HG02885 (cell line): Measurements from ENCODE around the gene SAP30BP.

ENCODE experiments used
- ATAC-seq: cut with Tn5 transposase; IDR thresholded peaks from one replicate; pipeline ENCODE4 v1.9.1; 2021; ENCODE audit warnings: mild to moderate bottlenecking; ENCODE audit not compliant: unreplicated experiment, poor library complexity

SAP30BP gene

GRCh38 chr17:75645889-75646637, 21.1 kb upstream of the SAP30BP start:
- ATAC-seq = no peak

GRCh38 chr17:75646638-75646992, 20.5 kb upstream of the SAP30BP start:
- ATAC-seq = no peak

GRCh38 chr17:75647061-75647460, 20.1 kb upstream of the SAP30BP start:
- no peak for ATAC-seq

DNA sequence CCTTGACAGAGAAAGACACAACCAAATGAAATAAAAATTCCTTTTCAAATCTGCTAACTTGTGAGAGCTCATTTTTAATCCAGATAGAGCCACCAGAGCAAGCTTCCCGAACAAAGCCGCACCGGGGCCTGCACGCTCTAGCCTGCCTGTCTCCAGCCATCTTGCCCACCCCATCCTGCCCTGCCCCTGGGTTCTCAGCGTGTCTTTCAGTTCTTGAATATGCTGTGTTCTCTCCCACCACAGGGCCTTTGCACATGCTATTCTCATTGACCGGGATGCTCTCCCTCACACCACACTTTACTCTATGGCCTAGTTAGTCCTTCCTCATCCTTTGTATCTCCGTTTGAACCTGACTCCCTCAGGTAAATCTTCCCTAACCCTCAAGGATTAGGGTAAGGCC, 19.2 kb upstream of the SAP30BP start:
- ATAC-seq = no peak

DNA sequence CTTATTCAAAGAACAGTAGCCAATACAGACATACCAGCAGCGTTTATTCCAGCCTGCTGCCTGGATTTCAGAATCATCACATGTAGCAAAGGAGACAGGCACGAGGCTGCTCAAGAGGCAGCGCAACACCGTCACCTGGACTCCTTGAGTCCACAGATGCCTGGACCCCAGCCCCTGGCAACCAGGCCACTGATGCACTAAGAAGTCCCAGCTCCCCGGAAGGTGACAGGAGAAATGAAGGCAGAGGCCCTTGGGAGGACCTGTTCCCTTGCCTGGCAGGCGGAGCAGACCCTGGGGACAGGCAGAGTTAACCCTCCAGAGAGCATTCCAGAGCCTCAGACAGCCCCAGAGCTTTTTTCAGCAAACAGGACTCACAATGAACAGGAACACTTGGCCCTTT, 17.5 kb upstream of the SAP30BP start:
- ATAC-seq = no peak

DNA sequence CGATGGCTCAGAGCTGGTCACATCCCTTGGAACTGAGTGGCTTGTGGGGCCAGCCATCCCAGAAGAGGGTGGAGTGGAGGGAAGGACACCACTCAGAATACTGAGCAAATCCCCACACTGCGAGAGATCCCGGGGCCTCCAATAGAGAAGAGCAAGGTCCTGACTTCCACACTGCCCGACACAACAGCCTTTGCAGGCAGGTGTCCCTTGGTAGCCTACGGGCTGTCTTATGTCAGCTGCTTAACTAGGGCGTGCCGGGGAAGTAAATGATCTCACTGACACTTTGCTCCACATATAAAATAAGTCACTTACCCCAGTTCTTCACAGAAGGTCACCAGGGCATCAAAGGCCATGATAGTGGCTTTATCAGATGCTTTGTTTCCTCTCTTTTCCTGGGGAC, 16.3 kb upstream of the SAP30BP start:
- no peak for ATAC-seq

GRCh38 chr17:75652341-75652740, 14.8 kb upstream of the SAP30BP start:
- no peak for ATAC-seq

DNA sequence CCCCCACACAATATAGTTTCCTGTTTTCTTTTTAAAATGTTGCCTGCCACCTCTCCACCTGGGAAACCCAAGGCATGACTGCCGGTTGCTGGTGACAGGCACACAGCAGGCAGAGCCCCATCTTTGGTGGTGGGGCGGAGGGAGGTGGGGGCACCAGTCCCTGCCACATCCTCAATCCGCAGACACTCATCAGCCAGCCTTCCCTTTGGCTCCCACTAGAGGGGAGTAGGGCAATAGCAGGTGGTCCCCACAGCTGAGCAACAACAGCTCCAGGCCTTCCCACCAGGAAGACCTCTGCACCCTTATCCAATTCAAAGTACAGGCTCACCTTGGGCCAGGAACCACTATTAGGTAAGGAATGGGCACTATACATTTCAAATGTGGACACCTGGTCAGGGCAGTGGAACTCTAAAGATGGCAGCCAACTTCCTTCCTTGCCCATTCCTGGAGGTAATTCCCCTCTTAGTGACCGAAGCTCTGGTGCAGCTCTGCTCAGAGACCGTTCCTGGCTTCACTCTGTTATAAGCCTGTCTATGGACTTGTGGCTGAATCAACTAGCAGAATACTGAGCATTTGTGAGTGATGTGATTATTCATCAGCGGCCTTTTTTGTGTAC, 14.1 kb upstream of the SAP30BP start:
- ATAC-seq = no peak

GRCh38 chr17:75654176-75654575, 13.0 kb upstream of the SAP30BP start:
- no peak for ATAC-seq

GRCh38 chr17:75658237-75658636, 8.9 kb upstream of the SAP30BP start:
- ATAC-seq = no peak

- no peak for ATAC-seq
Observed at GRCh38 chr17:75661531-75661930, 5.6 kb upstream of the SAP30BP start.

DNA sequence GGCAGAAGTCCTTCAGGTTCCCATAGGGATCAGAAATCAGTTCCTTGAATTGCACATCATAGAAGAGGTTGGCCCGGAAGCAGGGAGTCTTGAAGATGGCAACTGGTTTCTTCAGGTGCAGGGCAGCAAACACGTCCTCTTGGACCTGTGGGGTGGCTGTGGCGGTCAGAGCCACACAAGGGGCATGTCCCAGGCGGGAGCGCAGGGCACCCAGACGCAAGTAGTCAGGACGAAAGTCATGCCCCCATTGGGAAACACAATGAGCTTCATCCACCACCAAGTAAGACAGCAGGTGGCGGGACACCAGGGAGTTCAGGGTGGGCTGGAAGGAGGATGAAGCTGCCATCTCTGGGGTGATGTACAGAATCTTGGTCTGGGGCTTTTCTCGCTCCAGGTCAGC, 4.6 kb upstream of the SAP30BP start:
- ATAC-seq = no peak

- ATAC-seq = peak; percentile 69
Observed at GRCh38 chr17:75664099-75664549, 3.0 kb upstream of the SAP30BP start.

- no peak for ATAC-seq
Observed at GRCh38 chr17:75665981-75666380, 1.2 kb upstream of the SAP30BP start.

- ATAC-seq = no peak
Observed at GRCh38 chr17:75667825-75668224, 687 bp downstream of the SAP30BP start.

GRCh38 chr17:75668489-75668888, 1.4 kb downstream of the SAP30BP start:
- ATAC-seq = no peak

DNA sequence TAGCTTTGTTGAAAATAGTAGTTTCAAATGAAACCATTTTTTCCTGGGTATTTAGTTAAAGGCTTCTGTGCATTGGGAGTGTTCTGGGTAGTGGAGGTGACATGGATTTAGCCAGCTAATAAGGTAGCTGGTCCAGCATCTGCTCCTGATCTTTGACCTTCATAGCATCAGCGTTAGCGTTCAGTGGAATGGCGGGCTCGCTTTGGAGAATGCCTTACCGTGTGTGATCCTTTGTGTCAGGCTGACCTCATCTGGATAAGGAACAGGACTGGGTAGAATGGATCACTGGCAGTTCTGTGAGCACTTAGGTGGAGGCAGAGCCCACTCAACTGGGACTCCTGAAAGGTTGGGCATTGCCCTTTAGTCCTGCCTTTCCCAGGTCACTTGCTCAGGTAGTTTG, 3.7 kb downstream of the SAP30BP start:
- ATAC-seq = no peak

- no peak for ATAC-seq
Observed at GRCh38 chr17:75672011-75672410, 4.9 kb downstream of the SAP30BP start.

DNA sequence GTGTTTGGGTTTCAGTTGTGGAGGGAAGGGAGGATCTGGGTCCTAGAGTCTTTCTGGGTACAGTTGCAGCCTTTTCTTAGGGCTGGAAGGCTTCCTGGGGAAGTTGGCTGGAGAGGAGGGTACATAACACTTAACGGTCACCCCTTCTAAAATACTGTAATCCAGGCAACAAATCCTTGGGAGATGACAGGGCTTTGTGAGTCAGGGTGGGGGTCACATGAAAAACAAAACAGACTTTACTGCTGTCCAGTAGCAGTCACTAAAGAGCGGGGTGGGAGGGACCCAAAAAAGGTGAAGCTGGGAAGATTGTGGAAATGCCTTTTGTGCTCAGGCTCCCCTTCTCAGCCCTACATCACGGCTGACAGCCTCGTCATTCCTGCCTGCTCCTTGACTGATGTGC, 6.3 kb downstream of the SAP30BP start:
- ATAC-seq = no peak

- ATAC-seq = no peak
Observed at GRCh38 chr17:75676461-75676860, 9.3 kb downstream of the SAP30BP start.

DNA sequence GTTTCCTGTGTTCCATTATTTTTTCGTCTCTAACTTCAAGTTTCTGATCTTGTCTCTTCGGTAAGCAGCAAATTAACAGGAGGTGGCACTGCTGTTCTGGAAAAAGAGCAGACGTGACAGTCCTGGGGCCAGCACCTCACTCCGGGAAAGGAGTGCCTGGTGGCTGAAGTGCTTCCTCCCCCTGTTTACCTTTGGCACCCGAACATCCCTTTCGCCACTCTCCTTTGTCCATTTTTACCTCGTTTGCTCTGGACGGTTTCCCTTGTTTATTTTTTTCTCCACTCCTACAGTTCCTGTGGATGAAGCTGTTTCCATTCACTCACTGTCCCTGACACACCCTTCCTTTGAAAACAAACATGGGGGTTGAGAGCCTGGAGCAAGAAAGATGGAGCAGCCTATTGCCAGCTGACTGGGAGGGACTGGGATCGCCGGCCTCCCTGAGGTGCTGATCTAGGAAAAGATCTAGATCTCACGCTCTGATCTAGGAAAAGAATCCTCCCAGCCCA, 12.6 kb downstream of the SAP30BP start:
- no peak for ATAC-seq

- ATAC-seq = no peak
Observed at GRCh38 chr17:75680431-75680830, 13.3 kb downstream of the SAP30BP start.
